H1 (cell line): ENCODE measurements around the gene RASEF. TPM values are rescaled to one million over a fixed set of nuclear protein-coding genes. Genes with fewer than 3 reads are reported as not detected.
A peak's percentile ranks its signal among the peaks of the same experiment; 100 is the strongest.

ENCODE experiments used
- CTCF ChIA-PET: fragments of 300-600 bp; sonication (Branson Sonifier 250); formaldehyde crosslinking; loops from one replicate; lab custom pipeline; 2021; ENCODE audit not compliant: partially characterized antibody; lab: Charles Lee
- POLR2A ChIA-PET: fragments of 300-600 bp; sonication (Branson Sonifier 250); formaldehyde crosslinking; loops from one replicate; lab custom pipeline; 2021; ENCODE audit warnings: inconsistent platforms; ENCODE audit not compliant: partially characterized antibody; lab: Charles Lee
- DNase-seq, 2 experiments: peaks; one replicate each; pipeline versions ENCODE4 v3.0.0 to v3.0.0-alpha.2; 2010 to 2022; ENCODE audit warnings: low spot score in 2 of 2, low read depth in 1 of 2, mixed read lengths in 1 of 2
- FAIRE-seq: peaks from 2 replicates; lab custom pipeline; 2011; peaks lifted over from hg19 to GRCh38; lab: Jason Lieb, UNC
- H2AFZ ChIP-seq: 2 replicates; pipeline ENCODE4 v1.8.1; 2012; ENCODE audit warnings: low read length, inconsistent platforms
- H2AK5ac ChIP-seq: 2 replicates; pipeline ENCODE4 v1.6.1; 2013; ENCODE audit warnings: low read depth, low read length
- H2BK120ac ChIP-seq: replicated peaks from 2 replicates; pipeline ENCODE3; 2013; ENCODE audit warnings: low read depth, low read length, inconsistent platforms
- H2BK12ac ChIP-seq: 2 replicates; pipeline ENCODE4 v1.6.1; 2013; ENCODE audit warnings: low read depth, low read length
- H2BK15ac ChIP-seq: 2 replicates; pipeline ENCODE4 v1.6.1; 2013; ENCODE audit warnings: low read length
- H2BK20ac ChIP-seq: 2 replicates; pipeline ENCODE4 v1.6.1; 2013; ENCODE audit warnings: low read length
- H2BK5ac ChIP-seq: 2 replicates; pipeline ENCODE4 v1.6.1; 2013; ENCODE audit warnings: low read depth, low read length
- H3K14ac ChIP-seq: 2 replicates; pipeline ENCODE4 v1.6.1; 2013; ENCODE audit warnings: inconsistent platforms; ENCODE audit not compliant: insufficient read length
- H3K18ac ChIP-seq: 2 replicates; pipeline ENCODE4 v1.6.1; 2013; ENCODE audit warnings: low read length; ENCODE audit errors: extremely low read depth
- H3K23ac ChIP-seq: 2 replicates; pipeline ENCODE4 v1.6.1; 2013; ENCODE audit warnings: inconsistent platforms; ENCODE audit not compliant: insufficient read length
- H3K23me2 ChIP-seq: 2 replicates; pipeline ENCODE4 v1.6.1; 2013; ENCODE audit warnings: low read depth, low read length
- H3K27ac ChIP-seq: 2 replicates; pipeline ENCODE4 v1.6.1; 2011; ENCODE audit warnings: low read depth, low read length, inconsistent platforms
- H3K27me3 ChIP-seq, 4 experiments: replicated peaks in 1 of 4; 1 replicate in 1 of 4; 2 replicates in 3 of 4; pipeline versions ENCODE4 v1.6.1 to v1.8.1; 2011 to 2013; ENCODE audit warnings: low read length in 3 of 4, mild to moderate bottlenecking in 3 of 4, inconsistent platforms in 2 of 4, mixed read lengths in 2 of 4, moderate library complexity in 1 of 4; ENCODE audit not compliant: control insufficient read depth in 3 of 4, insufficient read depth in 3 of 4; ENCODE audit errors: extremely low read depth in 1 of 4
- H3K36me3 ChIP-seq, 4 experiments: 2 replicates each; pipeline versions ENCODE4 v1.6.1 to v1.8.1; 2011 to 2013; ENCODE audit warnings: mild to moderate bottlenecking in 4 of 4, low read length in 3 of 4, moderate library complexity in 2 of 4, control low read depth in 1 of 4, inconsistent platforms in 1 of 4; ENCODE audit not compliant: insufficient read depth in 4 of 4, control insufficient read depth in 2 of 4
- H3K4ac ChIP-seq: replicated peaks from 2 replicates; pipeline ENCODE3; 2013; ENCODE audit warnings: low read length, low read depth, mixed read lengths, inconsistent platforms; ENCODE audit not compliant: insufficient read length
- H3K4me1 ChIP-seq, 4 experiments: replicated peaks in 1 of 4; 1 replicate in 1 of 4; 2 replicates in 3 of 4; pipeline versions ENCODE4 v1.6.1 to v1.8.1; 2011 to 2013; ENCODE audit warnings: low read length in 3 of 4, inconsistent platforms in 2 of 4, mixed read lengths in 1 of 4; ENCODE audit not compliant: insufficient read depth in 4 of 4, control insufficient read depth in 3 of 4
- H3K4me2 ChIP-seq, 2 experiments: 2 replicates each; pipeline versions ENCODE4 v1.6.1 to v1.8.1; 2011 to 2013; ENCODE audit warnings: low read depth in 2 of 2, low read length in 2 of 2, control low read depth in 1 of 2, inconsistent platforms in 1 of 2, mild to moderate bottlenecking in 1 of 2; ENCODE audit not compliant: insufficient read depth in 1 of 2
- H3K4me3 ChIP-seq, 4 experiments: fragments of 200-600, 300-600 bp in 1 of 4; sonication (generic), shearing (Covaris generic), sonication (Bioruptor Twin) in 1 of 4; 2 replicates each; pipeline versions ENCODE4 v1.5.1 to v1.8.1; 2011 to 2016; ENCODE audit warnings: low read length in 4 of 4, low read depth in 3 of 4, control low read depth in 2 of 4, inconsistent platforms in 2 of 4, mild to moderate bottlenecking in 2 of 4, mixed read lengths in 1 of 4, moderate library complexity in 1 of 4; ENCODE audit not compliant: insufficient read depth in 2 of 4; ENCODE audit errors: extremely low read depth in 1 of 4
- H3K56ac ChIP-seq: replicated peaks from 2 replicates; pipeline ENCODE3; 2013; ENCODE audit warnings: low read depth, mild to moderate bottlenecking, mixed read lengths, low read length, inconsistent platforms; ENCODE audit not compliant: insufficient read length
- H3K79me1 ChIP-seq: 2 replicates; pipeline ENCODE4 v1.6.1; 2013; ENCODE audit warnings: low read depth, low read length, control low read depth
- H3K79me2 ChIP-seq, 2 experiments: 2 replicates each; pipeline versions ENCODE4 v1.6.1 to v1.8.1; 2012 to 2013; ENCODE audit warnings: low read length in 2 of 2, mild to moderate bottlenecking in 2 of 2, inconsistent platforms in 1 of 2; ENCODE audit not compliant: insufficient read depth in 2 of 2, control insufficient read depth in 1 of 2
- H3K9ac ChIP-seq, 4 experiments: replicated peaks in 1 of 4; 1 replicate in 1 of 4; 2 replicates in 3 of 4; pipeline versions ENCODE4 v1.6.1 to v1.8.1; 2011 to 2013; ENCODE audit warnings: low read depth in 3 of 4, low read length in 3 of 4, control low read depth in 2 of 4, mild to moderate bottlenecking in 2 of 4, moderate library complexity in 2 of 4, inconsistent platforms in 1 of 4; ENCODE audit errors: extremely low read depth in 1 of 4
- H3K9me3 ChIP-seq, 2 experiments: 2 replicates each; pipeline versions ENCODE4 v1.6.1 to v1.8.1; 2012 to 2013; ENCODE audit warnings: mild to moderate bottlenecking in 2 of 2, moderate library complexity in 2 of 2, control low read depth in 1 of 2, inconsistent platforms in 1 of 2, low read depth in 1 of 2, low read length in 1 of 2, mixed read lengths in 1 of 2; ENCODE audit not compliant: insufficient read depth in 2 of 2
- H4K20me1 ChIP-seq, 2 experiments: replicated peaks in 1 of 2; 2 replicates each; pipeline versions ENCODE3 to v1.8.1; 2011 to 2013; ENCODE audit warnings: inconsistent platforms in 2 of 2, low read length in 2 of 2, mild to moderate bottlenecking in 1 of 2; ENCODE audit not compliant: insufficient read depth in 2 of 2, control insufficient read depth in 1 of 2
- H4K5ac ChIP-seq: 2 replicates; pipeline ENCODE4 v1.6.1; 2013; ENCODE audit warnings: low read length, low read depth, mixed read lengths, inconsistent platforms; ENCODE audit not compliant: insufficient read length
- H4K8ac ChIP-seq: 2 replicates; pipeline ENCODE4 v1.8.0; 2013; ENCODE audit warnings: mild to moderate bottlenecking, moderate library complexity, low read length, inconsistent platforms; ENCODE audit not compliant: insufficient read depth; ENCODE audit errors: extremely low read depth
- H4K91ac ChIP-seq: replicated peaks from 2 replicates; pipeline ENCODE3; 2013; ENCODE audit warnings: low read length, mixed read lengths, inconsistent platforms; ENCODE audit not compliant: insufficient read length
- CREB1 ChIP-seq: IDR thresholded peaks from 2 replicates; pipeline ENCODE4 v1.6.1; 2012; ENCODE audit warnings: inconsistent platforms
- FOSL1 ChIP-seq: IDR thresholded peaks from 2 replicates; pipeline ENCODE4 v1.6.1; 2011; ENCODE audit warnings: mild to moderate bottlenecking, low read depth, low read length, moderate library complexity; ENCODE audit not compliant: insufficient read depth
- HDAC2 ChIP-seq, 2 experiments: fragments of 300-600 bp in 1 of 2; sonication (generic) in 1 of 2; IDR thresholded peaks; 2 replicates each; pipeline ENCODE4 v1.6.1; 2011 to 2012; ENCODE audit warnings: low read depth in 2 of 2, low read length in 2 of 2, mild to moderate bottlenecking in 2 of 2, moderate library complexity in 2 of 2, borderline replicate concordance in 1 of 2, inconsistent platforms in 1 of 2
- KDM1A ChIP-seq: fragments of 200-600, 300-600 bp; sonication (generic); IDR thresholded peaks from 2 replicates; pipeline ENCODE4 v1.7.1; 2016; ENCODE audit warnings: mild to moderate bottlenecking, low read length, borderline replicate concordance
- RNF2 ChIP-seq: fragments of 200-900, 300-1000 bp; sonication (generic); IDR thresholded peaks from 2 replicates; pipeline ENCODE4 v1.7.1; 2016; ENCODE audit warnings: borderline replicate concordance, low read depth, mild to moderate bottlenecking, antibody characterized with exemption, low read length; ENCODE audit not compliant: poor library complexity, severe bottlenecking; ENCODE audit errors: missing control alignments
- SIN3A ChIP-seq, 2 experiments: IDR thresholded peaks in 1 of 2; conservative IDR thresholded peaks in 1 of 2; 2 replicates each; pipeline ENCODE4 v1.6.1; 2011 to 2012; ENCODE audit warnings: low read length in 2 of 2, improper control_type of control experiment in 1 of 2, low read depth in 1 of 2, mild to moderate bottlenecking in 1 of 2
- SP2 ChIP-seq: IDR thresholded peaks from 2 replicates; pipeline ENCODE4 v1.6.1; 2012; ENCODE audit warnings: mild to moderate bottlenecking, low read length, inconsistent platforms
- SUZ12 ChIP-seq: fragments of 200-600 bp; sonication (generic); IDR thresholded peaks from 2 replicates; pipeline ENCODE4 v1.6.1; 2012; ENCODE audit warnings: mild to moderate bottlenecking, inconsistent platforms, low read length, moderate library complexity, mixed read lengths
- WGBS, 2 experiments: shearing (Covaris generic) in 1 of 2; methylation state at CpG; one replicate each; pipeline versions ENCODE4 v1.1.6 to v1.1.7; 2013 to 2015; ENCODE audit warnings: low lambda C conversion rate in 2 of 2, mixed read lengths in 2 of 2, inconsistent platforms in 1 of 2, low coverage in 1 of 2, missing lambda C conversion rate in 1 of 2; ENCODE audit not compliant: insufficient replicate concordance in 2 of 2, insufficient coverage in 1 of 2, insufficient read length in 1 of 2; ENCODE audit errors: extremely low coverage in 1 of 2, missing lambda C conversion rate in 1 of 2; 5-methylcytosine and 5-hydroxymethylcytosine counted together
- polyA plus RNA-seq, 7 experiments: library from polyadenylated mRNA; depleted of rRNA in 3 of 7; stranded (reverse) in 5 of 7; unstranded in 2 of 7; fragments of >200 nt in 5 of 7; fragments of 200-250 nt in 2 of 7; gene quantifications; 1 replicate in 5 of 7; 2 replicates in 1 of 7; 4 replicates in 1 of 7; pipeline versions ENCODE4 v1.2.1 to v1.2.3, GENCODE V29; 2011 to 2013; ENCODE audit warnings: missing spikeins in 2 of 7, mixed read lengths in 2 of 7
- total RNA-seq: library from RNA; stranded (reverse); fragmentation: NEBNext Ultra II Directional; extraction: Animal tissue kit (Norgen Biotek cat#: 25700); gene quantifications from 2 replicates; pipeline ENCODE4 v1.2.1, GENCODE V29; 2021

RASEF gene
- total and polyA plus RNA-seq, 2 of the 8 experiments (the other 6 are each of a cell fraction or from before 2014, with no cell fraction given): 1.1 to 4.6 TPM

DNA sequence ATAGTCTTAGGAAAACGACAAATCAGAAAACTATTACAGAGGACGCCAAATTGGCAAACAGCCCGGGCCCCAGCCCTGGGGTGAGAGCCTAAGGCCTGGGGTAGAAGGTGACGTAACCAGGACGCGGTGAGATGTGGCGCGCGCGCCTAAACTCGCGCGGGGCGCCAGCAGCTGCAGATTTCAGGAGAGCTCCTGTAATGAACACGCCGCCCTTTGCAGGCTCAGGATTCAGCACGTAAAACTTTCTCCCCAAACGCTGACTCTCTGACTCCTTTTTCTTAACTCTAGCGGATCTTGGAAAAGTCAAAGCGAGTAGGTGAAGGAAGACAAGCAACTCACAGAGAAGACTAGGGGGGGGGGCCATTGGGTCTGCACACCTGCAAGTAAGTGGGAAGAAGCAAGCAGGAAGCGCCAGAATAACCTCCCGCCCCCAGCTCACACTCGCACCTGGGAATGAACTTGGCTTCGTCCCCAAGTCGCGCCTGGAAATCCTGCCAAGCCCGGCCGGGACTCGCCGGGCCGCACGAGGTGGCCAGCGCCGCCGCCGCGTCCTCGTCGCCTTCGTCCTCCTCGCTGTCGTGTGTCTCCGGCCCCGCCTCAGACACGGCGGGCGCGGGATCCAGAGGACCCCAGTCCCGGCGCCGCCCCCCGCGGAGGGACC lies 822 bp downstream of the RASEF start:
- Histone ChIP-seq H2BK12ac (no peak overlapping the region), H3K14ac (no peak overlapping the region), H3K4me1 (peaks cover 0 to 4% (median 0%) of the 10 kb centered on the region in 4 experiments; a peak in 1 of 7 replicates), H2BK120ac (no peak overlapping the region), H3K56ac (no peak overlapping the region), H2AK5ac (no peak overlapping the region), H3K79me1 (no peaks in the 10 kb centered on the region), H3K27me3 (peaks cover 0 to 35% (median 14%) of the 10 kb centered on the region in 4 experiments; a peak in 6 of 7 replicates), H3K18ac (peak overlapping the region; percentile 33; the same call in 1 of the 2 replicates), H3K9me3 (no peaks in the 10 kb centered on the region), H3K36me3 (no peaks in the 10 kb centered on the region), H4K8ac (peak overlapping the region; percentile 88), H2BK15ac (no peak overlapping the region), H4K5ac (no peak overlapping the region), H4K91ac (no peak overlapping the region), H3K4me3 (peak overlapping the region; percentile 42 to 60 (median 49)), H2AFZ (0 out of 2 replicates have a peak overlapping the region, but pooled peaks have one; percentile 33), H3K79me2 (no peaks in the 10 kb centered on the region), H3K23me2 (peaks cover 5% of the 10 kb centered on the region; the same call in 1 of the 2 replicates), H2BK20ac (no peak overlapping the region), H3K23ac (no peak overlapping the region), H3K4me2 (peak overlapping the region; percentile 56 to 83), H3K4ac (no peak overlapping the region), H2BK5ac (no peak overlapping the region), H3K27ac (no peak overlapping the region), H4K20me1 (no peaks in the 10 kb centered on the region), H3K9ac (peak overlapping the region in 3 of 4 experiments; percentile 8 to 39 (median 16); a peak in 2 of 7 replicates)
- ChIA-PET POLR2A (interaction anchor here (0.6 to 1.2 kb wide), 3 partner anchors 158 to 1292 kb away, joined by 3 read pairs; no protein-coding TSS in a partner anchor), CTCF (interaction anchor here (0.7 to 1.4 kb wide), 4 partner anchors 13 to 593 kb away, joined by 3 to 4 read pairs (median 3); no protein-coding TSS in a partner anchor)
- no peak for FAIRE-seq
- 8% methylated on average over 39 of the region's 53 CpGs; no CpG with 5 or more reads in 1 of the 2 experiments for WGBS, 2 experiments
- DNase-seq: peak; percentile 7 to 60
- TF ChIP-seq CREB1 (0 out of 2 replicates have a peak, but pooled peaks have one; percentile 23), SP2 (no peak), RNF2 (peak; percentile 53), SIN3A (conservative IDR thresholded peaks at IDR 0.05 in 1 of 2, IDR thresholded peaks at IDR 0.05 in 1 of 2; ENCODE audit: low read depth in 1 of 2, low read length in 2 of 2) (no peak), SUZ12 (peak; percentile 51; the same call in 1 of the 2 replicates), HDAC2 (IDR thresholded peaks at IDR 0.05; ENCODE audit: borderline replicate concordance in 1 of 2, low read depth in 2 of 2, low read length in 2 of 2) (peak in 1 of 2 experiments; percentile 30; a peak in 1 of 4 replicates), KDM1A (0 out of 2 replicates have a peak, but pooled peaks have one; percentile 21), FOSL1 (no peak)
